NCI-H146 treated with DMSO at 0.1 percent for 48 hours (cell line): Measurements from ENCODE around the gene MIXL1.
"Not testable (repeated sequence)": the region's sequence is repeated elsewhere in the genome, so short reads cannot be mapped to it uniquely, and the experiment has no call there.

ENCODE experiments used
- DNase-seq: peaks from one replicate; lab custom pipeline; 2025; ENCODE audit not compliant: unreplicated experiment; lab: John Stamatoyannopoulos, UW

Gene MIXL1

DNA sequence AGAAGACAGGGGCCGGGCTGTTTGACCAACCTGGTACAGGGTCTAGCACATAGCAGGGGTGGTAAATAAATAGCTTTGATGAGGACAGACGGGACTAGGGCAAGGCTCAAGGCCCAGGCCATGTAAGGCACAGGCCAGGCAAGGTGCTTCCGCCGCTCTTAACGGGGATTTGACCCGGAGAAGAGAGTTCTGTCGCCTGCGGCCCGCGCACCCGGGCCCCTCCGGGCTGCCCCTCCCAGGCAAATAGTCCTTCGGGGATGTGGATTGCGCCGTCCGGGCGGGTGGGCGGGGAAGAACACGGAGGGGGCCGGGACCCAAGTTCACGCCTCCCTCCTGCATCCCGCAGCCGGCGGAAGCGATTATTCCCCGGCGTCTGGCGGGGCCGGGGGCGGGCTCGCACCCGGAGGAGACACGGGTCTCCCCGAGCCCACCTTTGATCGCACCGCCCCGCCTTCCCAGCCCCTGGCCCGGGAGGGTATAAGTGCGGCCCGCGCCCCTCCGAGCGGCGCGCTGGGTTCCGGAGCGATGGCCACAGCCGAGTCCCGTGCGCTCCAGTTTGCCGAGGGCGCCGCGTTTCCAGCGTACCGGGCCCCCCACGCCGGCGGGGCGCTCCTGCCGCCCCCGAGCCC is at the start of gene MIXL1:
Gene MIXL1 (plus strand): TSS at position 508 of the 629 bp plus-strand sequence. CDS start 18 bp downstream, at position 526.
- DNase-seq, result no peak

DNA sequence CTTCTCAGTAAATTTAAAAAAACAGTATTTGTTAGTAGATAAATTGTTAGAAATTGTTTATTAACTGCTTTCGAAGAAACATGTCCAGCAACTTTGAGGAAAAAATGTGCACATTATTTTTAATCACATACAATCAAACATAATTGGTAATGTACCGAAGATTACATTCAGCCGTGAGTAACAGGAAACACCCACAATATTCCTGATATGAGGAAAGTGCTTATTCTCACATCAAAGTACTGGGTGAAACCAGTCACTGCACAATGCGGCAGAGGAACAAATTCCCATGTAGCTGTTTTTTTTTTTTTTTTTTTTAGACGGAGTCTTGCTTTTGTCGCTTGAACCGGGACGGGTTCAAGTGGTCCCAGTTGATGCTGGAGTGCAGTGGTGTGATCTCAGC is 46.6 kb upstream of the MIXL1 start:
- no peak for DNase-seq

DNA sequence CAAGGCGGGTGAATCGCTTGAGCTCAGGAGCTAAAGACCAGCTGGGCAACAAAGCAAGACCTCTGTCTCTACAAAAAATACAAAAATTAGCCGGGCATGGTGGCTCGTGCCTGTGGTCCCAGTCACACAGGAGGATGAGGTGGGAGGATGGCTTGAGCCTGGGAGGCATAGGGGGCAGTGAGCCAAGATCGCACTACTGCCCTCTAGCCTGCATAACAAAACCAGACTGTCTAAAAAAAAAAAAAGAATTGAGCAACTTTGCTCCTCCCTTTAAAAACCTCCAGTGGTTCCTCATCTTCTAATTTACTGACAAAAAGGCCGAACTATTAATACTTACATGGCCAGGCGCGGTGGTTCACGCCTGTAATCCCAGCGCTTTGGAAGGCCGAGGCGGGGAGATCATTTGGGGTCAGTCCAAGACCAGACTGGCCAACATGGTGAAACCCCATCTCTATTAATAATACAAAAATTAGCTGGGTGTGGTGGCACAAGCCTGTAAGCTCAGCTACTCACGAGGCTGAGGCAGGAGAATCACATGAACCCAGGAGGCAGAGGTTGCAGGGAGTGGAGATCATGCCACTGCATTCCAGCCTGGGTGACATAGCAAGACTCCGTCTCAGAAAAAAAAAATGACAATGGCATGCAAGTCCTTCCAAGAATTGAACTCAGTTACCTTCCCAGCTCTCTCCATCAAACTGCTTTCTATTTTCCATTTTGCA is 41.3 kb upstream of the MIXL1 start:
- DNase-seq, result no peak

DNA sequence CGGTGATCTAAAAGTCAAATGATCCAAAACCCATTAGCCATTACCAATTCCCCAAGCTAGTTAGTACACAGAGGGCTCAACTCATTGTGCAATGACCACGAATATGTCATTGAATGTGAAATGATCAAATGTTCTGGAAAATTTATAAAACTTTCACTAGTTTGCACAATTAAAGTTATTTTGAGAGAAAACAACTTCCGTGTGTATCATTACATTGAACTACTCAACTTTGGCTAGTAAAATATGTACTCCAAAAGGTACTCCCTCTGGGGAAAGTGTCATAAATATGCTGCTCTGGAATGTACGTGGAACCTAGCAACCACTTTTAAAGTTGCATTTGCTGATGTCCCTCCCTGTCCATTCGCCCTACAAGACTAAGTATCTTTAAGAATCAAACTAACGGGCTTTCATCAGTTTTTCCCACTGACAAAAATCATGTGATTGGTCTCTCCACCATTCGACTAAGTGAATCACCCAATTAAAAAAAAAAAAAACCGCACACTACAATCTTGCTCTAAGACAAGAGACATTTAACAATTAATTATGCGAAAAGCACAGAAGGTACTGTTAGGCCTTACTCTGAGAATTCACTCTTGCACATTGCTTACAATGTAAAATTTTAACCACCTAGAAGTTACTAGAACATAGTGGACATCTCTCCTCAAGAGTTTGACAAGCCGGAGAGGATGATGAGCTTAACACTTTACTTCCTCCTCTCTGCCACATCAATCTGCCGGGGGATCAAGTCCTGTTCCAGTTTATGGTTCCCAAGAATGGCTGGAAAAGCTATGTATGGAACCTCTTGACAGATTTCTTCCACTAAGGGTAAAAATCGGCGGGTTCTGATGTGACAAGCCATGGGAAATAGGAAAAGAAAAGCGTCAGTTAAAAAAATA is 38.1 kb upstream of the MIXL1 start:
- DNase-seq, result no peak

DNA sequence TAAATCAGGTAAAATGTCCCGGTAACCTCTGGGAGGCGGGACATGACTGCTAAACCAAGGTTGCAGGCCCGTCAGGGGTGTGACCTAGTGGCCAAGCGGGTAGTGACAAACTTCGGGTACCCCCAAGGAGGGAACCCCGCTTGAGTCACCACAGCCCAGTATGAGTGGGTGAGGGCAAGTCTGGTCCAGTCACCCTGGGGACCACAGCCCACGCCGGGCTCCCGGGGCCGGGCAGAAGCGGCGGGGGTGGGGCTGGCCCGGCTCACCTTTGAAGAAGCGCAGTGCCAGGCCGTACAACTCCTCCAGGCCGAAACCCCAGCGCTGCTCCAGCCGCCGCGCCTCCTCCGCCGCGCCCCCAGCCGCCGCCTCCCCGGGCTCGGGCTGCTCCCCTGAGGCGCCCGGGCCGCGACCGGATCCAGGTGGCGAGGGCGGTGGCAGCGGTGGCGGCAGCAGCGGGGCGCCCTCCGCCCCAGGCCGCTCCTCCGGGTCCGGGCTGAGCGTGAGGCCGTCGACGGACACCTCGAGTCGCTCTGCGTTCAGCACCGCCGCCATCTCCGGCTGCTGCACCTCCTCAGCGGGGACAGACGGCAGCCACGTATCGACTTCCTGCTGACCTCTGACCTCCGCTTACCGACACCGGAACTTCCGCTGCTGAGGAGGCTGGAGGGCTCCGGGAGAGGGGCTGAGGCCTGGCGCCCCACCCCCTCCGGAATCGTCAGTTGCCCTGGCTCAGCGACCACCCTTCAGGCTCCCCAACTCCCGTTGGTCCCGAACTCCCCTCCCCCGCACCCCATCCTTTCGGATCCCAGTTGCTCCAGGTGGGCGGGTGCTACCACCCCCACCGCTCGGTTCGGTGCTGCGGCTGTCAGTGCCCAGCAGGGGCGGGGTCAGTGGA is 37.1 kb upstream of the MIXL1 start, which contains the start of gene ACBD3:
Gene ACBD3 (minus strand): TSS at position 618 of the 895 bp plus-strand sequence. CDS start 66 bp downstream, at position 552.
- peak; percentile 85 for DNase-seq

DNA sequence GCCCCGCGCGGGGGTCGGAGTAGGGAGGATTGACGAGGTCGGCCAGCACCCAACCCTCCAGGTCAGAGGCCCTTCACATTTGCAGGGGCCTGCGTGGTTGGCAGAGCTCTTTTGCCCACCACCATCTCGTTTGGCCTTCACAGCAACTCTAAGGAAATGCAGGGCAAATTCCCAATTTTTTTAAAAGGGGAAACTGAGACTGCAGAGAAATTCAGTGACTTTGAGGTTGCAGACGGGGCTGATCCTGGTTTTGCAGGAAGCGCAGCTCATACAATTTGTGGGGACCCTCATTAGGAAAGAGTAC is 36.5 kb upstream of the MIXL1 start:
- no peak for DNase-seq

DNA sequence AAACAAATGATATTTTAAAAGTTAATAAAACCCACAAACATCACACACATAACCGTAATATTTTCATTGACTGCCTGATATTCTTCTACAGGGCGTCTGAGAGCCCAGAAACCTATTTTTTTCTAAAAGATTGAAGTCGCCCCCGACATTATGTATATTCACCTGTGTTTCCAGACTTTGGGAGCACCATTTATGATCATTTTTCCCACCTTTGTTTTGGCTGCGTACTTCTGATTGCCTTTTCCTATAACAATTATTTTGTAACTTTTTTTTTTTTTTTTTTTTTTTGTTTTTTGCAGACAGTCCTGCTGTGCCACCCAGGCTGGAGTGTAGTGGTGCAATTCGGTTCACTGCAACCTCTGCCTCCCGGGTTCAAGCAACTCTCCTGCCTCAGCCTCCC is 36.1 kb upstream of the MIXL1 start:
- DNase-seq, result no peak

DNA sequence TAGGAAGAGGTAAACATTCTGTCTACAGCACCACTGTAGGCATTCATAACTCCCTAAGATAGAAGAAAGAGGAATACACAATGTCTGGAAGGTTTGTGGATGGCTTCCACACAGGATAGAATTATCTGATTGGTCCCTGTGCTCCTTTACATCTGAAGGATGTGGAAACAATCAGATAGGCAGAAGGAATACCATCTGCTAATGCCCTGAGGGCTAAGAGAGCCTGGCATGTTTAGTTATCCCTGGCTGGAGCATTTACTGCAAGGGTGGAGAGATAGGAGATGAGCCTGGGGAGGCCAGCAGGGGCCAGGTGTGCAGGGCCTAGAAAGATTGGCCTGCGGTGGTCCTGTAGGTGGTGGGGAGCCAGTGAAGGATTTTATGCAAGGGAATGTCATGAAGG is 28.3 kb upstream of the MIXL1 start:
- peak; percentile 39 for DNase-seq

DNA sequence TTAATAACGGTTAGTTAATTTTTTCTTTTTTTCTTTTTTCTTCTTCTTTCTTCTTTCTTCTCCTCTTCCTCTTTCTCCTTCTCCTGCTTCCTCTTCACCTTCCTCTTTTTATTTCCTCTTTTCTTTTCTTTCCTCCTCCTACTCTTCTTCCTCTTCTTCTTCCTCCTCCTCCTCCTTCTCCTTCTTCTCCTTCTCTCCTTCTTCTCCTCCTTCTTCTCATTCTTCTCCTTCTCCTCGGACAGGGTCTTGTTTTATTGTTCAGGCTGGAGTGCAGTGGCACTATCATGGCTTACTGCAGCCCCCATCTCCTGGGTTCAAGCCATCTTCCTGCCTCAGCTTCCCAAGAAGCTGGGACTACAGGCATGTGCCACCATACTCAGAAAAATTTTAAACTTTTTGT is 23.5 kb upstream of the MIXL1 start:
- no peak for DNase-seq

DNA sequence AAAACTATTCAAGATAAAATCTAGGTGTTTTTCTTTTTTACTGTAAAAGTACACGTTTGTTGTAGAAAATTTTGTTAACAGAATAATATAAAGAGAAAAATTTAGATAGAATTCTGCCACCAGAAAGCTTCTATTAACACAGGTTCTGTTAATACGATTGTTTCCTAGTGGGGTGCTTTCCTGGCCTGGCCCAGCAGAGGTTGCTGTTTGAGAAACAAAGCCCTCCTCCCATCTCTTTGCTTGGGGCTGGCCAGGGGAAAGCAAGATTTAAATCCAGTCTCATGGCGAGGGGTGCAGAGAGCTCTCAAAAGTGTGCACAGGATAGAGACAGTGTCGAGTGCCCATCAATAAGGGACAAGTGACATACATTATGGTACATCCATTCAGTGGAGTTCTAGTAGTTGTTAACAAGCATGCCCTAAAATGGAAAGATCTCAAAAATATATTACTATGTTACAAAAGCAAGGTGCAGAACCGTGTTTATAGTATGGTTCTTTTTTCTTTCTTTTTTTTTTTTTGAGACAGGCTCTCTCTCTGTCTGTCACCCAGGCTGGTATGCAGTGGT is 22.4 kb upstream of the MIXL1 start:
- no peak for DNase-seq

DNA sequence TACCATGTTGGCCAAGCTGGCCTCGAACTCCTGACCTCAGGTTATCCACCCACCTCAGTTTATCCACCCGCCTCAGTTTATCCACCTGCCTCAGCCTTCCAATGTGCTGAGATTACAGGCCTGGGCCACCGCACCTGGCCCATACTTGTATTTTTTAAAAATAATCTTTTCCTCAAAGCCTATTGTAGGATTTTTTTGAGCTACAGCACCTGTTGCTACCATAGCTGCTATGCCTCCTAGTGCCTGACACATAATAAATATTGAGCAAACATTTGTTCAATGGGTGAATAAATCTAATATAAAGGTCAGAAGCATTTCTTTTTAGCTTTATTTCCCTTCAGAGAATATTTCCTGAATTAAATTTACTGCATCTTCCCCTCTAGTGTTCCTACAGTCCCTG is 21.2 kb upstream of the MIXL1 start:
- no peak for DNase-seq

DNA sequence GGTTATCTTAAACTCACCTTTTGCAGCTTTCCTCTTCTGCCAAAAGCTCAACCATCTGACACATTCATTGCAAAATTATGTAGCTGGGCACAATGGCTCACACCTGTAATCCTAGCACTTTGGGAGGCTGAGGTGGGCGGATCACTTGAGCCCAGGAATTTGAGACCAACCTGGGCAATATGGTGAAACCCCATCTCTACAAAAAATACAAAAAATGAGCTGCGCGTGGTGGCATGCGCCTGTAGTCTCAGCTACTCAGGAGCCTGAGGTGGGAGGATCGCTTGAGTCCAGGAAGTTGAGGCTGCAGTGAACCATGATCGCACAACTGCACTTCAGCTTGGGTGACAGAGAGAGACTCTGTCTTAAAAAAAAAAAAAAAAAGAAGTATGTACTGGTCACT is 20.8 kb upstream of the MIXL1 start:
- not testable (repeated sequence) for DNase-seq

DNA sequence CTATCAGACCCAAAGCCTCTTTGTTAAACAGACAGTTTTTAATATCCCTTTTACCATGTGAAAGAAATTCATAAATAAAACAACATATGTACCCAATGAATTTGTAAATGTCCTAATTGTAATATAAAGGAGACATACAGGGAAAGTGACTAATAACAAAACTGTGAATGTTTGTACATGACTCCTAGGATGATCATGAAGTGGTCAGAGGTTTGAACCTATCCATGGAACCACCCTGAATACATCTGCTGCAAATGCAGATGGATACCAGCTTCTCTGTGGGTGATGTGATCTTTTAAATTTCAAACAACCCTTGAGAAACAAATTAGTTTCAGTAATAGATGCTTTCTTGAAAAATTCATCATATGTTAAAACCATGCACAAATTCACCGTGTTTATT is 20.2 kb upstream of the MIXL1 start:
- DNase-seq, result no peak

DNA sequence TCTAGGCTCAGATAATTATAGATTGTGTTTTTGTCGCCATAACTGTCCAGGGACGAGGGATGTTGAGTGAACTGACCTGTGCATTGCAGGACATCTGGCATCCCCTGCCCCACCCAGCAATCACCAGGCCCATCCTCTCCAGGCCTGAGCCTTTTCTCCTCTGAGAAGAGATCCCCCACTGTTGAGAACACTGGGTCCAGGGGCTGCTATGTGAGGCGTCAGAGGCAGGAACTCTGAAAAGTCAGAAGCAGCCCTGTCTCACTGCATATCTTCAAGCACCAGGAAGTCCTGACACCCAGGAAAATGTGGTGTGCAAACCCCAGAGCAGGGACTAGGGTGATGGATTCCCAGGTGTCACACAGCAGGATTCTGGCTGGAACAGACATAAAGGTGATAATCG is 19.8 kb upstream of the MIXL1 start:
- no peak for DNase-seq

DNA sequence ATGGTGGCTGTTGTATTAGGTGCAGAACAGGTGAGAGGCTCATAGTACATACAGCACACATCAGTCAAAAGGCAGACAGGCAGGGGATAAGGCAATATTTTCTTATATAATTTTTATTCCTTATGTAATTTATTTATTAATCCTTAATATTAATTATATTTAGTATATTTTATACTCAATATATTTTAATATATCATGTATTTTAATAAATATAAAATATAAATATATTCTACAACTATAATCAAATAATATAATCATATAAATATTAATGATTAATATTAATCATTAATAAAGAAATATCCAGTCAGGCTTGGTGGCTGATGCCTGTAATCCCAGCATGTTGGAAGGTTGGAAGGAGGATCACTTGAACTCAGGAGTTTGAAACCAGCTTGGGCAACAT is 19.3 kb upstream of the MIXL1 start:
- DNase-seq, result no peak

DNA sequence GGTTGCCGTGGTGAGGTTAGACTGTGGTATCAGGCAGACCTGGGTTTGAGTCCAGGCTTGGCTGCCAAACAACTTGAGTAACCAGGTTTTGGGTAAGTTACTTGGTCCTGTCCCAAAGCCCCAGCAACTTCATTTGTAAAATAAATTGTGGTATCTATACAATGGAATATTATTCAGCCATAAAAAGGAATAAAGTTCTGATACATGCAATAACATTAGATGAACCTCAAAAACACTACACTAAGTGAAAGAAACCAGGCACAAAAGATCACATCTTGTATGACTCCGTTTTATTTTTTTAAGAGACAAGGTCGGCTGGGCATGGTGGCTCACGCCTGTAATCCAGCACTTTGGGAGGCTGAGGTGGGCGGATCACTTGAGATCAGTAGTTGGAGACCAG is 16.4 kb upstream of the MIXL1 start:
- no peak for DNase-seq

DNA sequence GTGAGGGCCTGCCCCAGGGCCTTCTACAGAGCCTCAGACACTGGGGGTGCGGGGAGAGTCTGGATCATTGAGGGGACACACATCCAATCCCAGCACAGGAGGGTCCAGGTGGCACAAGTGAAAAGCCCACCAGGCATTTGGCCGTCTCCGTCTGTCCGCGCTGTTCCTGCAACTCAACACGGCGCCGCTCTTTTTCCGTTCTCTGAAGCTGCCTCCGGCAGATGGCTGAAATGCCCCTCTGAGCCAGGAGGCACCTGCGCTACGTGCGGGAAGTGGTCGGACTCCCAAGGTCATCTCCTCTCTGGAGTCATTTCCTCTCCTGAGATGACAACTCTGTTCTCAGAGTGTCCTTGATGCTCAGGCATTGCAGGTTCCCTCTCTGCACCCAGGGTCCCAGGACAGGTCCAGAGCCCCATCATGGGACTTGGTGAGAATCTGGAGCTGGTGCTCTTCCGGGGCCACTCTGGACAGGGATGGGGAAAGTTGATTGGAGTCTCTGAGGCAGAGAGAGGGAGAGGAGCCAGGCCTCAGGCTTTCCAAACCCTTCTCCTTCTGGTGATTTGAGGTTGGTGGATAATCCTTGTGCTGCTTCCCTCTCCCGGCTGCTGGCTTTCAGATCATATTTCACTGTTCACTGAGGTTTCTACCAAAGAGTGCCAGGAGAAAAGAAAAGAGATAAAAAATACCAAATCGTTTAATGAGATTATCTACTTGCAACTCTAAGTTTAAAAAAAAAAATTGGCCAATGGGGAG is 14.0 kb upstream of the MIXL1 start:
- no peak for DNase-seq

DNA sequence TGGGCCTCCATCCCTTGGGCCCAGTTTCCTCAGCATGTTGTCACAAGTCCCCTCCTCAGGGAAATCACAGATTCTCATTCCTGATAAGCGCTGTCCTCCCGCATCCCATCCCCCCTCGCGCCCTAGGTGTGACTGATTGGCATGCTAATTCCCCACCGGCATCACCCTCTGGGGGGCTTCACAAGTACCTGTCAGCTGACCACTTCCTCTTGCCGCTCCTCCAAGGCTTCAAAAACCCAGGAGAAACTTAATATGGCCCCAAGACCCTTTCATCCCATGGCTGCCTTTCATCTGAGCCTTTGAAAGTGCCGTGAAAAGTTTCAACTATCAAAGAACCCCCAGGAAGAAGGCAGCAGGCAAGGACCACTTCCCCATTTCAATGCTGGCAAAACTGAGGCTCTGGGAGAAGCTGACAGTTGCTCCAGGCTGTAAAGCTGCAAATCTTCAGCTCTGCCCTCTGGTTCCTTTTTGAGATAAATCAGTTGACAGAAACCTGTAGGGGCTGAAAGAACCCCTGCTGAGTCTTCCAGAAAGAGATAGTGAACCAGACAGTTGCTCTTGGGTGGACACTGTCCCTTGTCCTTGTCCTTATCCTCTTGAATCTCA is 12.8 kb upstream of the MIXL1 start:
- DNase-seq, result no peak

DNA sequence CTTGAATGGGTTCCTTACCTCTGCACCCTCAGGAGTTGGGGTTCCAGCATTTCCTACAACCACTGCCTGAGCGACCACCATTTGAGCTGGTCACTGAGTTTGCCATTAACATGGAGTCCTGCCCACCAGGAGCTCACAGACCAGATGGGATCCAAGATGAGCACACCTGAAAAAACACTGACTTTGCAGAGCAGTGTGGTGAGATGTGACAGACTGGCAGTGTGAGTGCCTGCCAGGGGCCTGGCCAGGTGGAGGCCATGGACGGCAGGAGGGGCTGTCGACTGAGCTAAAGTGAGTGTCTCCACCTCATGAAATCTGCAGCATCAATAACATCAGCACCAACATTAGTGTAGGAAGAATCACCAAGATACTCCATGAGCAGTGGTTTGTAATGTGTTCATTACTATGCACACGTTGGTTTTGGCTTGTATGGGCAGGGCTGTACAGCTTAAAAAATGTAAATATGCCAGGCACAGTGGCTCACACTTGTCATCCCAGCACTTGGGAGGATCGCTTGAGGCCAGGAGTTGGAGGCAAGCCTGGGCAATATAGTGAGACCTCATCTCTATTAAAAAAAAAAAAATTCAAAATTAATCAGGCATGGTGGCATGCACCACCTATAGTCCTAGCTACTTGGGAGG is 12.2 kb upstream of the MIXL1 start:
- no peak for DNase-seq
